OCI-LY7 (cell line): ENCODE results near the gene LY6G6F. TPM values are rescaled to one million over a fixed set of nuclear protein-coding genes. Genes with fewer than 3 reads are reported as not detected.

Source experiments
- BruUV-seq: library from RNA; stranded (reverse); fragments of 400-500 nt; replicated peaks from 2 replicates; lab custom pipeline; 2021; lab: Mats Ljungman, UMichigan
- CTCF ChIA-PET: fragments of 300-600 bp; sonication (Branson Sonifier 250); formaldehyde crosslinking; loops from one replicate; lab custom pipeline; 2022; ENCODE audit warnings: antibody characterized with exemption; ENCODE audit not compliant: unreplicated experiment; lab: Charles Lee
- POLR2A ChIA-PET: fragments of 300-600 bp; sonication (Branson Sonifier 250); formaldehyde crosslinking; loops from one replicate; lab custom pipeline; 2022; ENCODE audit warnings: antibody characterized with exemption; lab: Charles Lee
- DNase-seq: peaks from one replicate; pipeline ENCODE4 v3.0.0-alpha.2; 2015; ENCODE audit warnings: low spot score
- H2AFZ ChIP-seq: fragments of 200-600 bp; sonication (generic), shearing (Covaris generic); 2 replicates; pipeline ENCODE4 v1.6.1; 2014; ENCODE audit warnings: mild to moderate bottlenecking, antibody characterized with exemption, low read length, moderate library complexity
- H3K27ac ChIP-seq: fragments of 200-600 bp; sonication (generic); 2 replicates; pipeline ENCODE4 v1.5.1; 2014; ENCODE audit warnings: mixed run types, low read depth, mild to moderate bottlenecking, moderate library complexity, low read length, inconsistent platforms; ENCODE audit not compliant: poor library complexity, severe bottlenecking
- H3K36me3 ChIP-seq: fragments of 200-600 bp; sonication (generic); 2 replicates; pipeline ENCODE4 v1.6.1; 2014; ENCODE audit warnings: mild to moderate bottlenecking, antibody characterized with exemption, low read length, moderate library complexity, mixed read lengths; ENCODE audit not compliant: insufficient read depth
- H3K4me1 ChIP-seq: fragments of 200-600 bp; sonication (generic); 2 replicates; pipeline ENCODE4 v1.5.1; 2014; ENCODE audit warnings: mild to moderate bottlenecking, low read length; ENCODE audit not compliant: insufficient read depth, poor library complexity, severe bottlenecking
- H3K4me2 ChIP-seq: fragments of 200-600 bp; sonication (generic); 2 replicates; pipeline ENCODE4 v1.6.1; 2014; ENCODE audit warnings: mild to moderate bottlenecking, low read length
- H3K4me3 ChIP-seq: fragments of 200-600 bp; sonication (generic); 2 replicates; pipeline ENCODE4 v1.5.1; 2014; ENCODE audit warnings: mild to moderate bottlenecking, low read depth, low read length; ENCODE audit not compliant: poor library complexity, severe bottlenecking
- H3K79me2 ChIP-seq: fragments of 200-600 bp; sonication (generic); 2 replicates; pipeline ENCODE4 v1.6.1; 2016; ENCODE audit warnings: low read depth, mild to moderate bottlenecking, low read length, moderate library complexity, mixed read lengths; ENCODE audit not compliant: insufficient read depth
- H3K9me2 ChIP-seq: fragments of 200-600 bp; sonication (generic); 2 replicates; pipeline ENCODE4 v1.6.1; 2016; ENCODE audit warnings: mild to moderate bottlenecking, low read length, mixed read lengths; ENCODE audit not compliant: insufficient read depth
- H3K9me3 ChIP-seq: fragments of 200-600 bp; sonication (generic); 2 replicates; pipeline ENCODE4 v1.6.1; 2014; ENCODE audit warnings: mild to moderate bottlenecking, mixed run types, low read length, mixed read lengths
- H4K20me1 ChIP-seq: fragments of 200-600 bp; sonication (generic); 2 replicates; pipeline ENCODE4 v1.6.1; 2014; ENCODE audit warnings: mild to moderate bottlenecking, antibody characterized with exemption, low read length, moderate library complexity, mixed read lengths; ENCODE audit not compliant: insufficient read depth
- EZH2phosphoT487 ChIP-seq: fragments of 200-600 bp; sonication (generic); IDR thresholded peaks from 2 replicates; pipeline ENCODE4 v1.6.1; 2018; ENCODE audit warnings: low read depth, borderline replicate concordance, mild to moderate bottlenecking, mixed run types, antibody characterized with exemption, low read length, moderate library complexity, mixed read lengths
- intact Hi-C: fragments of 100-400 bp; cut with micrococcal nuclease; formaldehyde crosslinking; loops from one replicate; pipeline ENCODE4 v1.10.0; 2022; ENCODE audit not compliant: unreplicated experiment
- total RNA-seq, 2 experiments: library from RNA; depleted of rRNA in 1 of 2; stranded (reverse); fragments of >200 nt in 1 of 2; shearing (Covaris generic) in 1 of 2; gene quantifications; 2 replicates each; pipeline ENCODE4 v1.2.3, GENCODE V29; 2014 to 2022
- TF ChIP-seq, protein P1 (sequence below): fragments of 200-600 bp; sonication (generic); conservative IDR thresholded peaks from 2 replicates; pipeline ENCODE4 v1.5.1; 2014; ENCODE audit warnings: mild to moderate bottlenecking, antibody characterized with exemption, low read length, moderate library complexity, mixed read lengths

LY6G6F gene
- total RNA-seq, 2 experiments from 2014 or later, result not detected

DNA sequence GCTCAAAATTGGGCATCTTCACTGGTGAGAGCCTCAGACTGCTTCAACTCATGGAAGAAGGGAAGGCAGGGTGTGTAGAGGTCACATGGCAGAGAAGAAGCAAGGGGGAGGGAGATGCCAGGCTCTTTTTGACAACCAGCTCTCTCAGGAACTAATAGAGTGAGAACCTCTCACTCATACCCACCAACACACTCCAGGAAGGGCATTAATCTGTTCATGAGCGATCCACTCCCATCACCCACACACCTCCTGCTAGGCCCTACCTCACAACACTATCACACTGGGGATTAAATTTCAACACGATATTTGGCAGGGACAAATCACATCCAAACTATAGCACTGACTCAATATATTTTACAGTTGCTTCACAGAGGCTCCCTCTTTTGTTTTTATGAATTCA lies 35.1 kb downstream of the LY6G6F start:
- BruUV-seq, result no TSS peak
- Histone ChIP-seq H2AFZ (no peak overlapping the region), H3K4me3 (no peak overlapping the region), H4K20me1 (no peaks in the 10 kb centered on the region), H3K4me1 (peaks cover 45% of the 10 kb centered on the region), H3K9me3 (no peaks in the 10 kb centered on the region), H3K79me2 (peaks cover 15% of the 10 kb centered on the region; the same call in 1 of the 2 replicates), H3K4me2 (no peak overlapping the region), H3K9me2 (no peaks in the 10 kb centered on the region), H3K27ac (no peak overlapping the region), H3K36me3 (peaks cover 46% of the 10 kb centered on the region)
- DNase-seq, result no peak
- ChIA-PET POLR2A (interaction anchor here (0.6 to 2.4 kb wide), 4 partner anchors 8 to 57 kb away, joined by 3 to 9 read pairs (median 4); no protein-coding TSS in a partner anchor), CTCF (no interaction called here)
- intact Hi-C loops, result loop anchor here (5.0 kb wide), 1 partner anchor 45 kb away; no protein-coding TSS in a partner anchor
- TF ChIP-seq EZH2phosphoT487, result no peak
- TF ChIP-seq, protein P1, sequence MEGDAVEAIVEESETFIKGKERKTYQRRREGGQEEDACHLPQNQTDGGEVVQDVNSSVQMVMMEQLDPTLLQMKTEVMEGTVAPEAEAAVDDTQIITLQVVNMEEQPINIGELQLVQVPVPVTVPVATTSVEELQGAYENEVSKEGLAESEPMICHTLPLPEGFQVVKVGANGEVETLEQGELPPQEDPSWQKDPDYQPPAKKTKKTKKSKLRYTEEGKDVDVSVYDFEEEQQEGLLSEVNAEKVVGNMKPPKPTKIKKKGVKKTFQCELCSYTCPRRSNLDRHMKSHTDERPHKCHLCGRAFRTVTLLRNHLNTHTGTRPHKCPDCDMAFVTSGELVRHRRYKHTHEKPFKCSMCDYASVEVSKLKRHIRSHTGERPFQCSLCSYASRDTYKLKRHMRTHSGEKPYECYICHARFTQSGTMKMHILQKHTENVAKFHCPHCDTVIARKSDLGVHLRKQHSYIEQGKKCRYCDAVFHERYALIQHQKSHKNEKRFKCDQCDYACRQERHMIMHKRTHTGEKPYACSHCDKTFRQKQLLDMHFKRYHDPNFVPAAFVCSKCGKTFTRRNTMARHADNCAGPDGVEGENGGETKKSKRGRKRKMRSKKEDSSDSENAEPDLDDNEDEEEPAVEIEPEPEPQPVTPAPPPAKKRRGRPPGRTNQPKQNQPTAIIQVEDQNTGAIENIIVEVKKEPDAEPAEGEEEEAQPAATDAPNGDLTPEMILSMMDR, result no peak

- Histone ChIP-seq H3K4me3 (no peak overlapping the region), H2AFZ (no peak overlapping the region), H4K20me1 (no peaks in the 10 kb centered on the region), H3K4me1 (peaks cover 34% of the 10 kb centered on the region), H3K9me3 (no peaks in the 10 kb centered on the region), H3K27ac (no peak overlapping the region), H3K9me2 (no peaks in the 10 kb centered on the region), H3K79me2 (peaks cover 13% of the 10 kb centered on the region; the same call in 1 of the 2 replicates), H3K36me3 (peaks cover 57% of the 10 kb centered on the region), H3K4me2 (no peak overlapping the region)
- POLR2A ChIA-PET, result interaction anchor here (0.6 kb wide), 1 partner anchor 61 kb away, joined by 3 read pairs; no protein-coding TSS in a partner anchor
- no TSS peak for BruUV-seq
- intact Hi-C loops, result loop anchor here (5.0 kb wide), 1 partner anchor 44 kb away; no protein-coding TSS in a partner anchor
- CTCF ChIA-PET, result no interaction called here
- DNase-seq, result no peak
- TF ChIP-seq, protein P1, result no peak
- no peak for TF ChIP-seq EZH2phosphoT487
These were observed 36.2 kb downstream of the LY6G6F start for GRCh38 chr6:31742894-31743293.

GRCh38 chr6:31744422-31744821 lies 37.8 kb downstream of the LY6G6F start:
- no peak overlapping the region for H3K4me3 ChIP-seq
- ChIA-PET CTCF (no interaction called here), POLR2A (no interaction called here)
- no peak overlapping the region for H3K4me2 ChIP-seq
- no peak overlapping the region for H3K27ac ChIP-seq
- peaks cover 13% of the 10 kb centered on the region; the same call in 1 of the 2 replicates for H3K79me2 ChIP-seq
- BruUV-seq, result no TSS peak
- no peaks in the 10 kb centered on the region for H3K9me3 ChIP-seq
- peaks cover 67% of the 10 kb centered on the region for H3K36me3 ChIP-seq
- H3K9me2 ChIP-seq, result no peaks in the 10 kb centered on the region
- H4K20me1 ChIP-seq, result no peaks in the 10 kb centered on the region
- TF ChIP-seq, protein P1, result no peak
- no peak for TF ChIP-seq EZH2phosphoT487
- intact Hi-C loops, result loop anchor here (5.0 kb wide), 1 partner anchor 43 kb away; no protein-coding TSS in a partner anchor
- no peak overlapping the region for H2AFZ ChIP-seq
- DNase-seq, result no peak
- peaks cover 19% of the 10 kb centered on the region for H3K4me1 ChIP-seq
